SU-DHL-6 (cell line): ENCODE results near the gene KLHL17.

Source experiments
- H2AFZ ChIP-seq: fragments of 200-600 bp; sonication (generic); 2 replicates; pipeline ENCODE4 v1.6.1; 2014; ENCODE audit warnings: low read depth, mild to moderate bottlenecking, moderate library complexity, mixed read lengths, antibody characterized with exemption, low read length; ENCODE audit not compliant: severe bottlenecking
- H3F3A ChIP-seq: fragments of 200-600 bp; shearing (Covaris generic); 2 replicates; pipeline ENCODE4 v1.6.0; 2016; ENCODE audit warnings: antibody characterized with exemption, mild to moderate bottlenecking; ENCODE audit not compliant: insufficient read depth
- H3K27ac ChIP-seq: fragments of 200-600 bp; sonication (generic); 2 replicates; pipeline ENCODE4 v1.5.1; 2016; ENCODE audit warnings: low read depth, mild to moderate bottlenecking, low read length, moderate library complexity, mixed read lengths
- H3K27me3 ChIP-seq: fragments of 200-600 bp; sonication (generic), shearing (Covaris generic); 2 replicates; pipeline ENCODE4 v1.6.0; 2014; ENCODE audit warnings: mild to moderate bottlenecking, low read length
- H3K36me3 ChIP-seq: fragments of 200-600 bp; sonication (generic); 2 replicates; pipeline ENCODE4 v1.6.1; 2014; ENCODE audit warnings: mild to moderate bottlenecking, low read length, mixed read lengths
- H3K4me2 ChIP-seq: fragments of 300-600, 200-600 bp; shearing (Covaris generic), sonication (generic); 2 replicates; pipeline ENCODE4 v1.6.0; 2014; ENCODE audit warnings: low read length, low read depth, mild to moderate bottlenecking; ENCODE audit not compliant: poor library complexity, severe bottlenecking
- H3K4me3 ChIP-seq: fragments of 200-600 bp; sonication (generic); 2 replicates; pipeline ENCODE4 v1.5.1; 2014; ENCODE audit warnings: antibody characterized with exemption, low read length, mild to moderate bottlenecking, mixed read lengths; ENCODE audit not compliant: insufficient read depth, poor library complexity, severe bottlenecking
- H3K79me2 ChIP-seq: fragments of 200-600 bp; sonication (generic); 2 replicates; pipeline ENCODE4 v1.6.1; 2014; ENCODE audit warnings: mild to moderate bottlenecking, low read length, moderate library complexity; ENCODE audit not compliant: insufficient read depth
- H3K9ac ChIP-seq: fragments of 200-600 bp; sonication (generic); 2 replicates; pipeline ENCODE4 v1.7.0; 2014; ENCODE audit warnings: mild to moderate bottlenecking, low read length
- H3K9me2 ChIP-seq: fragments of 200-600 bp; sonication (generic); replicated peaks from 2 replicates; pipeline ENCODE4 v1.6.1; 2014; ENCODE audit warnings: low read length; ENCODE audit not compliant: insufficient read depth
- H3K9me3 ChIP-seq: fragments of 200-600 bp; sonication (generic); 2 replicates; pipeline ENCODE4 v1.6.1; 2014; ENCODE audit warnings: low read length, mixed read lengths; ENCODE audit not compliant: insufficient read depth
- H4K20me1 ChIP-seq: fragments of 200-600 bp; sonication (generic); 2 replicates; pipeline ENCODE4 v1.6.1; 2014; ENCODE audit warnings: low read depth, mild to moderate bottlenecking, antibody characterized with exemption, low read length, moderate library complexity, mixed read lengths
- CTCF ChIP-seq: fragments of 200-600 bp; sonication (generic); IDR thresholded peaks from one replicate; pipeline ENCODE4 v1.5.1; 2017; ENCODE audit warnings: antibody characterized with exemption, mild to moderate bottlenecking, low read length, moderate library complexity; ENCODE audit not compliant: insufficient read depth, poor library complexity, severe bottlenecking
- EZH2phosphoT487 ChIP-seq: fragments of 200-600 bp; sonication (generic), shearing (Covaris generic); conservative IDR thresholded peaks from 2 replicates; pipeline ENCODE4 v1.6.1; 2018; ENCODE audit warnings: mild to moderate bottlenecking, antibody characterized with exemption, low read length, moderate library complexity, mixed read lengths

KLHL17 gene

GRCh38 chr1:920521-920920 is 39.9 kb upstream of the KLHL17 start:
- H3K4me3 ChIP-seq, result no peak overlapping the region
- no peaks in the 10 kb centered on the region for H3F3A ChIP-seq
- H2AFZ ChIP-seq, result no peak overlapping the region
- H3K9ac ChIP-seq, result no peak overlapping the region
- no peaks in the 10 kb centered on the region for H3K36me3 ChIP-seq
- H4K20me1 ChIP-seq, result no peaks in the 10 kb centered on the region
- TF ChIP-seq CTCF (no peak), EZH2phosphoT487 (no peak)
- H3K9me2 ChIP-seq, result no peaks in the 10 kb centered on the region
- H3K4me2 ChIP-seq, result no peak overlapping the region
- no peak overlapping the region for H3K27ac ChIP-seq
- no peaks in the 10 kb centered on the region for H3K79me2 ChIP-seq
- H3K27me3 ChIP-seq, result no peaks in the 10 kb centered on the region
- no peaks in the 10 kb centered on the region for H3K9me3 ChIP-seq

- no peaks in the 10 kb centered on the region for H3K36me3 ChIP-seq
- H4K20me1 ChIP-seq, result no peaks in the 10 kb centered on the region
- no peaks in the 10 kb centered on the region for H3F3A ChIP-seq
- H3K27me3 ChIP-seq, result no peaks in the 10 kb centered on the region
- no peak overlapping the region for H2AFZ ChIP-seq
- H3K9me3 ChIP-seq, result no peaks in the 10 kb centered on the region
- H3K27ac ChIP-seq, result no peak overlapping the region
- H3K9ac ChIP-seq, result no peak overlapping the region
- H3K9me2 ChIP-seq, result no peaks in the 10 kb centered on the region
- TF ChIP-seq CTCF (no peak), EZH2phosphoT487 (no peak)
- no peak overlapping the region for H3K4me3 ChIP-seq
- no peaks in the 10 kb centered on the region for H3K79me2 ChIP-seq
- H3K4me2 ChIP-seq, result no peak overlapping the region
Observed at GRCh38 chr1:921011-921837, 39.2 kb upstream of the KLHL17 start.

GRCh38 chr1:923131-923990 is 37.0 kb upstream of the KLHL17 start, which contains the start of gene SAMD11:
Gene SAMD11 (plus strand): TSS chr1:923923. CDS start chr1:924432, 509 bp downstream.
- Histone ChIP-seq H3K9me2 (no peaks in the 10 kb centered on the region), H3K27ac (no peak within 1 kb of the TSS), H3K4me3 (no peak within 1 kb of the TSS), H3K4me2 (no peak within 1 kb of the TSS), H4K20me1 (no peaks in the 10 kb centered on the region), H2AFZ (no peak within 1 kb of the TSS), H3K9me3 (no peaks in the 10 kb centered on the region), H3K79me2 (no peaks in the 10 kb centered on the region), H3K36me3 (no peaks in the 10 kb centered on the region), H3K9ac (no peak within 1 kb of the TSS), H3K27me3 (no peaks in the 10 kb centered on the region), H3F3A (no peaks in the 10 kb centered on the region)
- 0 out of 2 replicates have a peak, but pooled peaks have one; percentile 64 for TF ChIP-seq EZH2phosphoT487
- no peak for TF ChIP-seq CTCF
